CD4-positive, alpha-beta T cell (primary cell): Measurements from ENCODE around the gene USH1G. TPM values are rescaled to one million over a fixed set of nuclear protein-coding genes. Genes with fewer than 3 reads are reported as not detected.

ENCODE experiments used
- ATAC-seq: fragments of 200-7000 bp; cut with Tn5 transposase; one replicate; pipeline ENCODE4 v1.10.0; 2022; ENCODE audit warnings: mild to moderate bottlenecking; ENCODE audit not compliant: poor library complexity
- CTCF ChIA-PET: fragments of 350-600 bp; sonication (Branson Sonifier 250); formaldehyde crosslinking; loops from one replicate; lab custom pipeline; 2021; ENCODE audit warnings: antibody characterized with exemption, inconsistent platforms; lab: Charles Lee
- POLR2A ChIA-PET: fragments of 350-600 bp; sonication (Branson Sonifier 250); formaldehyde crosslinking; loops from one replicate; lab custom pipeline; 2021; ENCODE audit warnings: antibody characterized with exemption, inconsistent platforms; lab: Charles Lee
- DNase-seq, 14 experiments: peaks; one replicate each; pipeline ENCODE4 v3.0.0-alpha.2; 2013 to 2020; ENCODE audit warnings: mixed read lengths in 2 of 14
- H3K27ac ChIP-seq, 2 donors: one replicate each; pipeline versions ENCODE4 v1.5.1 to v1.7.0; 2013; ENCODE audit warnings: low read length in 2 of 2, low read depth in 1 of 2, mild to moderate bottlenecking in 1 of 2
- H3K27me3 ChIP-seq, 2 experiments: 1 replicate in 1 of 2; 2 replicates in 1 of 2; pipeline versions ENCODE4 v1.6.1 to v1.7.0; 2013; ENCODE audit warnings: low read length in 2 of 2, control low read depth in 1 of 2, mild to moderate bottlenecking in 1 of 2, moderate library complexity in 1 of 2; ENCODE audit not compliant: insufficient read depth in 2 of 2, control insufficient read depth in 1 of 2
- H3K36me3 ChIP-seq: one replicate; pipeline ENCODE4 v1.6.1; 2013; ENCODE audit warnings: low read length, control low read depth; ENCODE audit not compliant: insufficient read depth
- H3K4me1 ChIP-seq: one replicate; pipeline ENCODE4 v1.6.1; 2013; ENCODE audit warnings: low read length, control low read depth; ENCODE audit not compliant: insufficient read depth
- H3K4me3 ChIP-seq: one replicate; pipeline ENCODE4 v1.5.1; 2013; ENCODE audit warnings: mild to moderate bottlenecking, low read length, moderate library complexity
- H3K9me3 ChIP-seq, 2 experiments: 1 replicate in 1 of 2; 2 replicates in 1 of 2; pipeline versions ENCODE4 v1.6.1 to v1.7.0; 2013; ENCODE audit warnings: low read length in 2 of 2, mild to moderate bottlenecking in 2 of 2, control low read depth in 1 of 2, moderate library complexity in 1 of 2; ENCODE audit not compliant: control insufficient read depth in 1 of 2, insufficient read depth in 1 of 2
- H3K27ac Mint-ChIP-seq: one replicate; pipeline ENCODE4 v1.8.0; 2020; ENCODE audit warnings: mixed read lengths
- H3K27me3 Mint-ChIP-seq: one replicate; pipeline ENCODE4 v1.8.0; 2021; ENCODE audit warnings: mixed read lengths
- H3K36me3 Mint-ChIP-seq: one replicate; pipeline ENCODE4 v1.8.0; 2021; ENCODE audit warnings: low read depth, mixed read lengths
- H3K4me1 Mint-ChIP-seq: one replicate; pipeline ENCODE4 v1.8.0; 2021; ENCODE audit warnings: low read depth, mixed read lengths
- H3K4me3 Mint-ChIP-seq: one replicate; pipeline ENCODE4 v1.8.0; 2020; ENCODE audit warnings: mild to moderate bottlenecking, mixed read lengths
- H3K9me3 Mint-ChIP-seq: one replicate; pipeline ENCODE4 v1.8.0; 2020; ENCODE audit warnings: mixed read lengths
- intact Hi-C, 2 experiments: fragments of 100-400 bp; cut with DNase I in 1 of 2; cut with micrococcal nuclease in 1 of 2; formaldehyde crosslinking; loops; one replicate each; pipeline versions ENCODE4 v1.15.1 to v1.9.0; 2023 to 2025; cut with DNase I, micrococcal nuclease
- total RNA-seq, 174 experiments: library from RNA in 2 of 174; stranded (reverse) in 2 of 174; gene quantifications; one replicate each; pipeline ENCODE4 v1.2.3 and lab custom pipeline; 2021 to 2026
- TF ChIP-seq, protein P1 (sequence below): fragments of 200-600 bp; IDR thresholded peaks from one replicate; pipeline ENCODE4 v1.8.0; 2022; ENCODE audit warnings: antibody characterized with exemption, mild to moderate bottlenecking

USH1G gene
- total RNA-seq, 2 experiments from 2014 or later: not detected

- H3K27ac Mint-ChIP-seq: no peak within 1 kb of the TSS
- peaks cover 79% of the 10 kb centered on the region for H3K27me3 Mint-ChIP-seq
- ChIA-PET CTCF (interaction anchor here (1.7 to 2.1 kb wide), 2 partner anchors 33 to 37 kb away, joined by 8 to 9 read pairs; no protein-coding TSS in a partner anchor), POLR2A (no interaction called here)
- no peaks in the 10 kb centered on the region for H3K36me3 Mint-ChIP-seq
- intact Hi-C loops: loop anchor here in 1 of 2 experiments (1.0 to 5.0 kb wide), 2 partner anchors 34 to 488 kb away; no protein-coding TSS in a partner anchor
- H3K9me3 ChIP-seq: peaks cover 0 to 16% of the 10 kb centered on the region in 2 experiments
- no peaks in the 10 kb centered on the region for H3K9me3 Mint-ChIP-seq
- peaks cover 25% of the 10 kb centered on the region for H3K4me1 ChIP-seq
- no peaks in the 10 kb centered on the region for H3K36me3 ChIP-seq
- H3K4me1 Mint-ChIP-seq: peaks cover 15% of the 10 kb centered on the region
- H3K27me3 ChIP-seq: peaks cover 52 to 57% of the 10 kb centered on the region in 2 experiments
- no peak for ATAC-seq
- H3K27ac ChIP-seq: no peak within 1 kb of the TSS
- TF ChIP-seq, protein P1, sequence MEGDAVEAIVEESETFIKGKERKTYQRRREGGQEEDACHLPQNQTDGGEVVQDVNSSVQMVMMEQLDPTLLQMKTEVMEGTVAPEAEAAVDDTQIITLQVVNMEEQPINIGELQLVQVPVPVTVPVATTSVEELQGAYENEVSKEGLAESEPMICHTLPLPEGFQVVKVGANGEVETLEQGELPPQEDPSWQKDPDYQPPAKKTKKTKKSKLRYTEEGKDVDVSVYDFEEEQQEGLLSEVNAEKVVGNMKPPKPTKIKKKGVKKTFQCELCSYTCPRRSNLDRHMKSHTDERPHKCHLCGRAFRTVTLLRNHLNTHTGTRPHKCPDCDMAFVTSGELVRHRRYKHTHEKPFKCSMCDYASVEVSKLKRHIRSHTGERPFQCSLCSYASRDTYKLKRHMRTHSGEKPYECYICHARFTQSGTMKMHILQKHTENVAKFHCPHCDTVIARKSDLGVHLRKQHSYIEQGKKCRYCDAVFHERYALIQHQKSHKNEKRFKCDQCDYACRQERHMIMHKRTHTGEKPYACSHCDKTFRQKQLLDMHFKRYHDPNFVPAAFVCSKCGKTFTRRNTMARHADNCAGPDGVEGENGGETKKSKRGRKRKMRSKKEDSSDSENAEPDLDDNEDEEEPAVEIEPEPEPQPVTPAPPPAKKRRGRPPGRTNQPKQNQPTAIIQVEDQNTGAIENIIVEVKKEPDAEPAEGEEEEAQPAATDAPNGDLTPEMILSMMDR: no peak
- peak within 1 kb of the TSS; percentile 25 for H3K4me3 Mint-ChIP-seq
- H3K4me3 ChIP-seq: peak within 1 kb of the TSS; percentile 37
- DNase-seq: peak in 3 of 14 experiments; percentile 10 to 53 (median 53)
These were observed 1.3 kb upstream of the USH1G start, which contains the start of gene OTOP2 for GRCh38 chr17:74924250-74924948. Gene OTOP2, plus strand, starts transcription at chr17:74924273. Its CDS starts 360 bp downstream, at chr17:74924633.

GRCh38 chr17:74923538-74924249 is 639 bp upstream of the USH1G start:
- DNase-seq (peak; percentile 55 to 84 (median 66)), ATAC-seq (peak; percentile 79)
- ChIA-PET CTCF (interaction anchor here (1.7 to 2.1 kb wide), 2 partner anchors 34 to 38 kb away, joined by 8 to 9 read pairs; no protein-coding TSS in a partner anchor), POLR2A (no interaction called here)
- Mint-ChIP-seq H3K27ac (no peak overlapping the region), H3K4me1 (peaks cover 15% of the 10 kb centered on the region), H3K4me3 (peak overlapping the region; percentile 25), H3K9me3 (no peaks in the 10 kb centered on the region), H3K36me3 (no peaks in the 10 kb centered on the region), H3K27me3 (peaks cover 78% of the 10 kb centered on the region)
- Histone ChIP-seq H3K27ac (no peak overlapping the region), H3K9me3 (peaks cover 0 to 16% of the 10 kb centered on the region in 2 experiments), H3K36me3 (no peaks in the 10 kb centered on the region), H3K4me1 (peaks cover 25% of the 10 kb centered on the region), H3K4me3 (peak overlapping the region; percentile 37), H3K27me3 (peaks cover 49 to 57% of the 10 kb centered on the region in 2 experiments)
- intact Hi-C loops: loop anchor here (1.0 to 5.0 kb wide), 2 partner anchors 35 to 489 kb away; no protein-coding TSS in a partner anchor
- TF ChIP-seq, protein P1: peak; percentile 89

GRCh38 chr17:74922172-74922571 is 883 bp downstream of the USH1G start:
- Histone ChIP-seq H3K4me3 (no peak overlapping the region), H3K4me1 (peaks cover 31% of the 10 kb centered on the region), H3K36me3 (no peaks in the 10 kb centered on the region), H3K27me3 (peaks cover 43 to 57% of the 10 kb centered on the region in 2 experiments), H3K27ac (no peak overlapping the region), H3K9me3 (peaks cover 0 to 16% of the 10 kb centered on the region in 2 experiments)
- Mint-ChIP-seq H3K9me3 (no peaks in the 10 kb centered on the region), H3K4me1 (peaks cover 15% of the 10 kb centered on the region), H3K27me3 (peaks cover 69% of the 10 kb centered on the region), H3K36me3 (no peaks in the 10 kb centered on the region), H3K4me3 (no peak overlapping the region), H3K27ac (no peak overlapping the region)
- TF ChIP-seq, protein P1: no peak
- ATAC-seq (no peak), DNase-seq (no peak)
- ChIA-PET CTCF (no interaction called here), POLR2A (no interaction called here)
- intact Hi-C loops: loop anchor here in 1 of 2 experiments (5.0 kb wide), 1 partner anchor 490 kb away; no protein-coding TSS in a partner anchor
